GM21576 (cell line): ENCODE results near the gene TJAP1.
"Not testable (repeated sequence)": the region's sequence is repeated elsewhere in the genome, so short reads cannot be mapped to it uniquely, and the experiment has no call there.

Source experiments
- ATAC-seq: cut with Tn5 transposase; IDR thresholded peaks from one replicate; pipeline ENCODE4 v1.9.1; 2021; ENCODE audit warnings: mild to moderate bottlenecking, moderate library complexity; ENCODE audit not compliant: unreplicated experiment

Gene TJAP1

DNA sequence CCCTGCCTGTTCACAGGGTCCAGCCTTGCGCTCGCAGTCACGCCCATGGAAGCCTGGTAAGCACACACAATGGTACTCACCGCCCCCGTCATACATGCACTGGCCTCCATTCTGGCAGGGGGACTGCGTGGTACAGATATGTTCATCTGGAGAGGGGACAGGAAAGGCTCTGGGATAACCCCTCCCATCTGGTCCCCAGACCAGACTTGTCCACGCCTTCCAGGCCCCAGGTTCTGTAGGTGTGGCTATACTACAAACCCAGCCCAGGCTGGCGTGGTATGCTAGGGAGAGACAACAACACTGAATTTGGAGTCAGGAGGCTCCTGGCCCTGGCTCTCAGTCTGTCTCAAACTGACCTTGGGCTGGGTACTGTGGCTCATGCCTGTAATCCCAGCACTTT, 25.4 kb upstream of the TJAP1 start:
- no peak for ATAC-seq

DNA sequence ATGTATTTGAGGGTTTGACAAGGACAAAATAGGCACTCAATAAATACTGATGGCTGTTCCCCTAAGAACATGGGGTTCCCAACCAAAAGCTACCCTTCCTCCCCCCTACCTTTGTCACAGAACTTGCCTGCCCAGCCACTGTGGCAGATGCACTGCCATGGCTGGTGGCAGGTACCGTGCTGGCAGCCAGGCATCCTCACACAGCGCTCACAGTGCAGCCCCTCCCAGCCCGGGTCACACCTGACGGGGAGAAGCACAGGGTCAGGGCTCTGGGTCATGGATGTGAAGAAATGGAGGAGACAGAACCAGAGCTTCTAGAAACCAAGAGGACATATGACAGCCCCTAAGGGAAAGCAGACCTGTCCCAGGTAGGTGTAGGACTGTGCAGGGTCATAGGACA, 24.5 kb upstream of the TJAP1 start:
- ATAC-seq, result no peak

DNA sequence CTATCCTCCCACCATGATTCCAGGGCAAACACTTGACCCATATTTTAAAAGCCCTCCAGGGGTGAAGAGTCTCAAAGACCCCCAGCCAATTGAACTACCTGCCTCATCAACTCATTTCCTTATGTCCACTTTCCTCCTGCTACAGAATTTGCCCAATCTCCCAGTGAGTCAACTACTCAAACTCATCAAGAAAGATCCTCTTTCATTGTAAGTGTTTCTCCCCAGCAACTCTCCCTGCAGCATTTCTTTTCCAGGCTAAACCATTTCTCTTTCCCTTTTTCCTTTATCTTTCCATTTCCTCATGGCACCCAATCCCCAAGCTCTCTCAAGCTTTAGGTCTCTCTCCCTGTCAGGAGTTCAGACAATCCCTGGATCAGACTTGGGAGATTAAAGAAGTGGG, 23.5 kb upstream of the TJAP1 start:
- ATAC-seq, result no peak

DNA sequence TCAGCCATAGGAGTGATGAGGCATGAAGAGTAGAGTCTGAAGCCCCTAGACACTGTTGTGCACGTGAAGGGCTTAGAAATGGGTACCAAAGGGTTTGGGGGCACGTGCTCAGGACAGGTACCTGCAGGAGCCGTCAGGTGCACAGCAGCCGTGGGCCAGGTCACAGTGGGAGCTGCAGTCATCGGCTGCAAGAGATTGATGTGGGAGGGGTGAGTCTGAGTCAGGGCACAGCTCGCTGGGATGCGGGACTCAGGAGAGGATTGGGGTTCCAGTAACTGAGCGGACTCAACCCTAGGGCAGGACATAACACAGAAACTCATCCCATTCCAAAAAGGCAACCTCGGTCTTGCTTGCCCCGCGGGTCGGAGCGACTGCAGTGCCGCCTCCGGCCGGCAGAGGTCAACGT, 23.1 kb upstream of the TJAP1 start:
- no peak for ATAC-seq

DNA sequence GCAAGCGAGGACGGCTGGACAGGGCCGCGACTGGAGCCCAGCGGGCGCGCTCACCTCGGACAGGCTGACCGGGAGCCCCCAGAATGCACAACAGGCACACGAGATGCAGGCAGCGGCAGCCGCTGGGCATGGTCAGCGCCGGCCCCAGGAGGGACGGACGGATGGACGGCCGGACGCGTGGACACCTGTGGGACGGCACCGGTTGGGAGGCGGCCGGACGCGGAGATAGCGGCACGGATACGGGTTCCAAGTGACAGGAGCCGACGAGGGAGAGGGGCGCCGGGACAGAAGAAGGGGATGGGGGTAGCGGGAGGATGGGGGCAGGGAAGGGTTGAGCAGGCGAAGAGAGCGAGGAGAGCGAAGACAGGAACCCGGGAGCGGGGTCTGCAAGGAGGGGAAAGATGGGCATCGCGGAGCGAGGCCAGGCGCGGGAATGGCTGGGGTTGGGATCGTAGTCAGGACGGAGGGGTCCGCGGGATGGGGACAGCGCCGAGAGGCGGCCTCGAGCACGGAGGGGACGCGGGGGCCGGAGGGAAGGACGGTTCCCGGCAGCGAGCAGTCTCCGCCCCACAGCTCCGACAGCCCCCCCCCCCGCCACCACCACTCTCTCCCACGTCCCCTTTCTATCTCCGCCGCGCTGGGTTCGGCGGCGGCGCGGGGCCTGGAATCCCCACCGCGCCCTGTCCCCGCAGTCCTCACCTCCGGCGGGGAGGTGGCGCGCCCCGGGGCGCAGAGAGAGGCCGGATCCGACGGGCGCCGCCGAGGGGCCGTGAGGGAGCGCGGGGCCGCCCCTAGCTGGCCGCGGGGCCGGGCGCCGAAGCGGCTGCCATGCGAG, 22.5 kb upstream of the TJAP1 start:
- no peak for ATAC-seq

DNA sequence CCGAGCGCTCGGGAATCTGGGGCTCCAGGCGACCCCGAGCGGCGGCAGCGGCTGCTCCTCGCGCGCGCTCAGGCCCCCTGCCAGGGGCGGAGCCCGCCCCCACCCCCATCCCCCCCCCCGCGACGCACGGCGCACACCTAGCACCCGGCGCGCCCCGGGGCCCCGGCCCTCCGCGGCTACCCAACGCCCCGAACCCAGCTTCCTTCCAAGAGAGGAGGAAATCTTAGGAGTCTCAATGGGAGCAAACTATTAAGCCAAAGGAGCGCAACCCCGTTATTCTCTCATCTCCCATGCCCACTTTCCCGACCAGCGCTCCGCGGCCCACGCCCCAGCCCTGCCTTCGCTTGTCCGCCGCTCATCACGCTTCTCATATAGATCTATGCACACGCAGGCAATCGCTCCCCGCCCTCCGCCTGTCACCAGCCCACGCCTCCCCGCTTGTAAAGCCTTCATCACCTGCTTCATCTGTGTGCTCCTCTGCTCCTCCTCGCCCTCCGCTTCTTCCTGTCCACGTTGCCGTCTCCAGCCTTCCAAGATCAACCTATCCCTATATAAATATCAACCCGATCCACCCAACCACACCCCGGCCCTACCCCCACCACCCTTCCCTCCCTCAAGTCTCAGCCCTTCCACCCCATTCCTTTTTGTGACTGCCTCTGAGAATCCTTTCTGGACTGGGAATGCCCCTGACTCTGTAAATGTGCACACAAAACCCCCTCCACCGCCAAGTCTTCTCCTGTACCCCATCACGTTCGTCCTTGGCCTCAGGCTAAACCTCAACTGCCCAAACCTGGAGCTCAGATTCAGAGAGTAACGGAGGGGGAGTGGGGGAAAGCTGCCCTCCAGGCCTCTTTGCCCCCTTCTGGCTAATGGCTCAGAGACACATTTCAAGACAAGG, 21.6 kb upstream of the TJAP1 start, which contains the start of gene DLK2:
Gene DLK2 (minus strand): TSS at position 18 of the 898 bp plus-strand sequence. CDS start 723 bp downstream, outside the sequence.
- ATAC-seq, result no peak

DNA sequence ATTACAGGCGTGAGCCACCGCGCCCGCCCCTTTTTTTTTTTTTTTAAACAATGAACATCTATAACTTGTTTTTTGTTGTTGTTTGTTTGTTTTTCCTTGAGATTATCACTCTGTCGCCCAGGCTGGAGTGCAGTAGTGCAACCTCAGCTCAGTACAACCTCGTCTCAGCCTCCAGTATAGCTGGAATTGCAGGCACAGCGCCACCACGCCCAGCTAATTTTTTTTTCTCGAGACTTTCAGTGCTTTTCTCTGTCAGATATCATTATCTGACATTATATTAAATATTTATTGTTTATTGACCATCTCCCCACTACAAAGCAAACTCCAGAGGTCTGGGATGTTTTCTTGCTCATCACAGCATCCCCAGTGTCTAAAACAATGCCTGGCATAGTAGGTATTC, 19.7 kb upstream of the TJAP1 start:
- no peak for ATAC-seq

DNA sequence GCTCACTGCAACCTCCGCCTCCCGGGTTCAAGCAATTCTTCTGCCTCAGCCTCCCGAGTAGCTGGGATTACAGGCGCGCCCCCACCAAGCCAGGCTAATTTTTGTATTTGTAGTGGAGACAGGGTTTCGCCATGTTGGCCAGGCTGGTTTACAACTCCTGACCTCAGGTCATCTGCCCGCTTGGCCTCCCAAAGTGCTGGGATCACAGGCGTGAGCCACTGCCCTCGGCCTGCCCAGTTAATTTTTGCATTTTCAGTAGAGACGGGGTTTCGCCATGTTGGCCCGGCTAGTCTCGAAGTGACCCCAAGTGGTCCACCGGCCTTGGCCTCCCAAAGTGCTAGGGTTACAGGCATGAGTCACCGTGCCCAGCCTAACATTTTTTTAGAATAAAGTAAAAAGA, 19.2 kb upstream of the TJAP1 start:
- not testable (repeated sequence) for ATAC-seq

DNA sequence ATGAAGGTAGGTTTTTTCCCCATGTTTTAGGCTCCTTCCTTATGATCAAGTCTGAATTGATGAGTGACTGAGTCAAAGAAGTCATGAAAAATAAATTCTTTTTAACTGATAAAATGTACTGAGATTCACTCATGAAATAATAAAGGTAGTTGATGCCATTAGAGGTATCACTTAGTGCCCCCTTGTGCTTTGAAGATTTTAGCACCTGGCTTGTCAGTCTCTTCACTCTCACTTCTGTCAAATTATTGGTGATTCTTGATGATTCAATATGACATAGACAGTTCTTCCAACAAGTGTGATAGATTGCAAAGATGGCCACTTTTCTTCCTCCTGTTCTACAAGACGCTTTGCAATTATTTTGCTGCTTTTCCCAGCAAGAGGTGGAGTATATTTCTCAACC, 17.8 kb upstream of the TJAP1 start:
- no peak for ATAC-seq

DNA sequence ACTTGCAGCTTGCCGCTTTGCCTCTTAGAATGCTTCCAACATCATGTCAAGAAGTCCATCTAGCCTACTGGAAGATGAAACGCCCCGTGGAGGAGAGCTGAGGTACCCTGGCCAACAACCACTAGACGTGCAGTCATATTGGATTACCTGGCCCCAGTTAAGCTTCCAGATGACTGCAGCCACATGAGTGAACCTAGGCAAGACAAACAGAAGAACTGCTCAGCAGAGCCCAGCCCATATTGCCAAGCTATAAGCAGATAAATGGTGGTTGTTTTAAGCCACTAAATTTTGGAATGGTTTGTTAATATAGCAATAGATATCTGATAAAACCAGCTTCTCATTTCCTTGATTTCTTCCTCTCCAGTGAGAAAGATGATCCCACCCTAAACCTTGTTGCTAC, 17.3 kb upstream of the TJAP1 start:
- no peak for ATAC-seq

DNA sequence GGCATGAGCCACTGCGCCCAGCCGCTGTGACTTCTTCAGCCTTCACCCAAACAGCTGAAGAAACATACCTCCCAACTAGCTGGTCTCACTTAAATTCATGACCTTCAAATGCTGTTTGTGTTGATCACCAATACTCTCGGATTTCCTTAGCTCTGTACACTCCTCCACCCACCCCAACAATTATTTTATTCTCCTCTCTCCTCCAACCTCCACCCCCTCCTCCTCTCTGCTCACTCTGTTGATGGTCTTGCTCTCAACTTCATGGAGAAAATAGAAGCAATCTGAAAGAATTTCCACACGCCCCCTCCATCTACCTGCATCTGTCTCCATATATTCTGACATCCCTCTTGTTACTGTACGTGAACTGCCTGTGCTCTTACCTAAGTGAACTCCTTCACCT, 15.4 kb upstream of the TJAP1 start:
- no peak for ATAC-seq

DNA sequence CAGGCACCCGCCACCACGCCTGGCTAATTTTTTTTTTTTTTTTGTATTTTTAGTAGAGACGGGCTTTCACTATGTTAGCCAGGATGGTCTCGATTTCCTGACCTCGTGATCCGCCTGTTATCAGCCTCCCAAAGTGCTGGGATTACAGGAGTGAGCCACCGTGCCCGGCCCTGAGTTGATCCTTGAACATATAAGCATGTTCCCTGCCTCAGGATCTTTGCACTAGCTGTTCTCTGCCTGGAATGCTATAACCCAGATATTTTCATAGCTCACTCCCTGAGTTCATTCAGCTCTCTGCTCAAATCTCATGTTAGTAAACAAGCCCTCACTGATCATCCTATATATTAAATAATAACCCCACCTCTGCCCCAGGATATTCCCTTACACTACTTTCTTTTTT, 13.0 kb upstream of the TJAP1 start:
- ATAC-seq, result no peak

DNA sequence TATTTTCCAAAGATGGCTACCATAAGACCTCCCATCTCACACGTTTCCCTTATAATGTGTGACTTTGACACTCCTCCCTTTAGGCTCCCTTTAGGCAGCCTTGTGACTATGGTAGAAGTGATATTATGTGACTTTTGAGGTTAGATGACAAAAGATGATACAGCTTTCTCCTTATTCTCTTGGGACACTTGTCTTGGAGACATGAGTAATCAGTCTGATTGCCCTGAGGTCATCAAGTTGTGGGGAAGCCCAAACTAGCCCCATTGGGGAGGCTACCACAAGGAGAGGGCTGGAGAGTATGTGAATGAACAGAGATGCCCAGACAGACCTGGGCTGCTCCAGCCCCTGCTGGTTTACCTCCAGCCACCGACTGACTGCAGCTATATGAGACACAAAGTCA, 11.4 kb upstream of the TJAP1 start:
- ATAC-seq, result no peak

DNA sequence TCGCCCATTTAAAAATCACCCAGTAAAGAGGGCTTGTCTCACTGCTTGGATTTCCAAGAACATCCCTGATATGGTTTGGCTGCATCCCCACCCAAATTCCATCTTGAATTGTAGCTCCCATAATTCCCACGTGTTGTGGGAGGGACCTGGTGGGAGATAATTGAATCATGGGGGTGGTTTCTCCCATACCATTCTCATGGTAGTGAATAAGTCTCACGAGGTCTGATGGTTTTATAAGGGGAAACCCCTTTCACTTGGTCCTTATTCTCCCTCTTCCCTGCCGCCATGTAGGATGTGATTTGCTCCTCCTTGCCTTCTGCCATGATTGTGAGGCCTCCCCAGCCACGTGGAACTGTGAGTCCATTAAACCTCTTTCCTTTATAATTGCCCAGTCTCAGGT, 10.1 kb upstream of the TJAP1 start:
- not testable (repeated sequence) for ATAC-seq

DNA sequence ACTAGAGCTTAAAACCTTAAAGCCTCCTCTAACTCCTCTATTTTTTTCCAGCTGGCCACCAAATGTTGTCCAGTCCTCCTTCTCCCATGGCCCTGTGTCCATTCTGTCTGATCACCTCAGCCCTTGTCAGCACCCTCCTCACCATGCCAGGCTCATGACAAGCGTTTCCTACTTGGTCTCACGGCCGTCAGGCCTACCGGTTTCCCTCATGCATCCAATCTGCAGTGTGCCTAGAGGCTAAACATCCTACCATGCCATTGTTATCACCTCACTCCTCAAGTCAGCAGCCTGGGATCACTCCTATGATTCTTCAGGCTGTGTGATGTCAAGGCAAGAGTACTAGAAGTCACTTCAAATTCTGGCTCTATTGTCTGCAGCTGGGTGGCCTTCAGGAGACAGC, 9.6 kb upstream of the TJAP1 start:
- ATAC-seq, result no peak

DNA sequence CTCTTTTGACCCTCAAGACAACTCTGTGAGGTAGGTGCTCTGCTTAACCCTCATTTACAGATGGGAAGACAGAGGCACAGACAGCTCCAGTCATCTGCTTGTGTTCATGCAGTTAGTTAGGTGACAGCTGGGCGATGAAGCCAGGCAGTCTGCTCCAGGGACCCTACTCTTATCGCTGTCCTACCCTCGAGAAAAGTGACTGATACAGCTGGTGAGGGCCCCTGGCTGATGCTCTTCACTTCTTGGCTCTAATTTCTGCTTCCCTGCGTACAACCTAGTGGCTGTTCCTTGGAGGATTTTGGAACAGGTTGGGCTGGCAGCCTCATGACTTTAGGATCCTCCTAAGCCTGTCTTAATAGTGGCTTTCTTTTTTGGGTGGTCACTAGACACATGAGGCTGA, 9.1 kb upstream of the TJAP1 start:
- ATAC-seq, result no peak

DNA sequence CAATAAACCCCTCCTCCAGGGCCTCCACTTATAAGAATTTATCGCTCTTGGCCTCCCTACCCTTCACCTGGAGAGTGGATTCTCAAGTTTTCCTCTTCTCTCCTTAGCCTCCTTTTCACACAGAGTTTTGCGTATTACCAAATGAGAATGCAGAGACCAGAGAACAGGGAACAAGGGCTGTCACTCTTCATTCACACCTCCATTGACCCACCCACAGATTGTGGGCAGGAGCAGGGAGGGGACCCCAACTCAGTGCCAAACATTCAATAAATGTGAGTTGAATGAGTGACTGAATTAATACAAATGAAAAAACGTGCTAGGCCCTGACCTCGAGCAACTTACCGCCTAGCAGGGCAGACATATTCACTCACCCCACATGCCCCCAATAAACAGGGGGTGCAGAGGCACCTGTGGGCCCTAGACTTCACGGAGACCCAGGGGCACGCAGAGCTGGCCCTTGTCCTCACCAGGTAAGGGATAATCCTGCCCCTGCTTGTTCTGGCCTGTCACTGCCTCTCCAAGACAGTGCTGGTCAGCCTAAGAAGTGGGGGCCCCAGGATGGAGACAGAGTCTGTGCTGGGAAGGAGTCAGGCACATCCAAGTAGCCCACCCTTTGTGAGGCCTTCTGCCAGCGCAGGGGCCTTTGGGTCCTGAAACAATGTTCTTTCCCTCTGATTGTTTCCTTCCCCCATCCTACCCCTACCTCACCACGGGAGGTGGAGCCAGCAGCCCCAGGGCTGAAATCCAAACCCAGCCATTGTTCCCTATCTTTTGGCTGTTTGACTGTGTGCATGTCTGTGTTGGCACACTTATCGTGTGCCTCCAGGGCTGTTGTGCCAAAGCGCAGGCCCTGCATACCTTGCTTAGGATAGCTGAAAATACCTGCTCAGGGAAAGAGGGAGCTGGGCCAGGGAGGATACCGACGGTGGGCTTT, 8.4 kb upstream of the TJAP1 start:
- no peak for ATAC-seq

DNA sequence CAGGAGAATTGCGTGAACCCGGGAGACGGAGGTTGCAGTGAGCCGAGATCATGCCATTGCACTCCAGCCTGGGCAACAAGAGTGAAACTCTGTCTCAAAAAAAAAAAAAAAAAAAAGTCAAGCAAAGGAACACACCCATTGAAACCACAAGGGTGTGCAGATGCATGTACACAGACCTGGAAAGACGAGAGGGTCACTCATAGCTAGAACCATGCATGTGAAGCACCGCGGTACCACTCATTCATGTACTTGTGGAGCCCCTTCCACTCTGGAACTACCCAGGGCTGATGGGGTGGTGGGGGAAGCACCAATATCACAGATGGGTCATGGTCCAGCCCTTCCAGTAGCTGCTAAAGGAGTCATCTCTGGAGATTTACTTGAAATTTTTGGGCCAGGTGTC, 7.4 kb upstream of the TJAP1 start:
- ATAC-seq, result no peak

DNA sequence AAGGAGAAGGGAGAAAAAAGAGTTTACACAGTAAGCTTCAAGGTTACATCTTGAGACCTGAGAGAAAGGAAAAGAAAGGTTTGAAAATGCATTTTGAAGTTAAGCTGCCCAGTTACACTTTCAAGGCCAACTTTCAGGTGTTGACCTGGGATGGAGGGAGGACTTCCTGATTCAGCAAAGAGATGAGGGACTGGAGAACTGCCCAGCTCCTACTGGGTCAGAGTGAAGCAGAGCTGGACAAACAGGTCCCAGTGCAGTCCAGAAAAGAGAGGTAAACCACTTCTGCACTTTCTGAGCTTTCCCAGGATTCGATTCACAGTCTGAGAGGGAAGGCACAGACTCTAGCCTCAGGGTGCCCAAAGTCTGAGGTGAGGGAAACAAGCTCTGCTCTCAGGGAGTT, 6.0 kb upstream of the TJAP1 start:
- no peak for ATAC-seq

DNA sequence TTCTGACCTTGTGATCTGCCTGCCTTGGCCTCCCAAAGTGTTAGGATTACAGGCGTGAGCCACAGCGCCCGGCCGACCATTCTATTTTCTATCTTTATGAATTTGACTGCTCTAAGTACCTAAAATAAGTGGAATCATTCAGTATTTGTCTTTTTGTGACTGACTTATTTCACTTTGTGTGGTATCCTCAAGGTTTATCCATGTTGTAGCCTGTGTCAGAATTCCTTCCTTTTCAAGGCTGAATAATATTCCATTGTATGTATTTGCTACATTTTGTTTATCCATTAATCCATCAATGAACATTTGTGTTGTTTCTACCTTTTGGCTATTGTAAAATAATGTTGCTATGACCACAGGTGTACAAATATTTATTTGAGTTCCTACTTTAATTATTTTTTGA, 4.9 kb upstream of the TJAP1 start:
- no peak for ATAC-seq

DNA sequence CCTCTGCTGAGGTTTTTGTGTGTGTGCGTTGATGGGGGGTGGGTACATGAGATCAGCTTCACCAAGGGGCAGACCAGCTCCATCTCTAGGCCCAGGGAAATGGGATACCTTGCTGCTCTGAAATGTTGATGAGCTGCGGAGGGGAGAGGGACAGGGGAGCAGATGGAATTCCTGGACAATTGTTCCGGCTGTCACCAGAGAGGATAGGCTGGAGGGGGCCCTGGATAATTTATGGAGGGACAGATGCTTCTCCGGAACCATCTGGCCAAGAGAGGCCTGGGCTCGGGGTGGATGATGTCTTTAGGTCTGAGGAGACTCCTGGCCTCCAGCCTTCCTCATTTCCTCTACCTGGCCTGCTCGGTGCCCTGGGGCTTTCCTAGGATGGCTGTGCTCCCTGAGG, 1.9 kb upstream of the TJAP1 start:
- no peak for ATAC-seq
